Right lobe of liver (tissue), 6 donors: ENCODE measurements around the gene FAM168B. TPM values are rescaled to one million over a fixed set of nuclear protein-coding genes. Genes with fewer than 3 reads are reported as not detected.

Experiments
- ATAC-seq, 4 donors: fragments of 200-7000 bp; cut with Tn5 transposase; one replicate each; pipeline ENCODE4 v1.9.1; 2020; ENCODE audit warnings: mild to moderate bottlenecking in 4 of 4, moderate library complexity in 4 of 4
- DNase-seq, 3 donors: peaks; one replicate each; pipeline ENCODE4 v3.0.0-alpha.2; 2020
- H3K27ac ChIP-seq, 3 donors: fragments of 200-600 bp; one replicate each; pipeline ENCODE4 v1.8.0; 2022
- H3K27me3 ChIP-seq, 2 donors: fragments of 200-600 bp; one replicate each; pipeline ENCODE4 v1.8.0; 2022
- H3K36me3 ChIP-seq, 4 donors: fragments of 200-600 bp; sonication (generic) in 1 of 4; one replicate each; pipeline versions ENCODE4 v1.5.1 to v1.8.0; 2017 to 2022; ENCODE audit warnings: control low read depth in 1 of 4
- H3K4me1 ChIP-seq, 4 donors: fragments of 200-600 bp; sonication (generic) in 1 of 4; one replicate each; pipeline versions ENCODE4 v1.5.1 to v1.8.0; 2017 to 2022; ENCODE audit warnings: control low read depth in 1 of 4
- H3K4me3 ChIP-seq, 3 donors: fragments of 200-600 bp; one replicate each; pipeline ENCODE4 v1.8.0; 2022
- H3K9me3 ChIP-seq, 4 donors: fragments of 200-600 bp; sonication (generic) in 1 of 4; one replicate each; pipeline versions ENCODE4 v1.5.1 to v1.8.0; 2017 to 2022; ENCODE audit warnings: control low read depth in 1 of 4
- CTCF ChIP-seq, 4 donors: fragments of 200-600 bp in 3 of 4; fragments of 450-650 bp in 1 of 4; IDR thresholded peaks; one replicate each; pipeline versions ENCODE4 v1.5.1 to v1.8.0; 2016 to 2022; ENCODE audit warnings: antibody characterized with exemption in 4 of 4, mild to moderate bottlenecking in 2 of 4
- POLR2A ChIP-seq: fragments of 450-650 bp; IDR thresholded peaks from one replicate; pipeline ENCODE4 v1.6.1; 2017; ENCODE audit warnings: antibody characterized with exemption, mild to moderate bottlenecking
- WGBS: methylation state at CpG from one replicate; pipeline ENCODE4 v1.1.6; 2018; ENCODE audit warnings: low coverage, low lambda C conversion rate; ENCODE audit not compliant: insufficient coverage; ENCODE audit errors: missing lambda C conversion rate; 5-methylcytosine and 5-hydroxymethylcytosine counted together
- intact Hi-C, 2 donors: fragments of 100-400 bp; cut with DNase I; formaldehyde crosslinking; loops; one replicate each; pipeline versions ENCODE4 v1.11.2 to v1.14.1; 2022
- total RNA-seq, 6 experiments: library from RNA; depleted of rRNA in 2 of 6; stranded (reverse); fragments of >200 nt in 2 of 6; fragmentation: NEBNext Ultra II Directional in 3 of 6; extraction: Animal tissue kit (Norgen Biotek cat#: 25700) in 3 of 6; gene quantifications; one replicate each; pipeline versions ENCODE4 v1.1.0 to v1.2.4, GENCODE V29; 2016 to 2023
- donor health status: DM: no; HTN: yes; CAD: no.
- donor health status: DM: no; HTN: no; CAD: no.
- donor health status: DM: no; HTN: no; CAD: no.
- donor health status: DM: no; HTN: yes; CAD: no.
- donor health status: DM: no; HTN: yes; CAD: no.

The FAM168B gene
- total RNA-seq, 6 experiments from 2014 or later: 28.1 to 69.7 (median 33.9) TPM

- DNase-seq: no peak
Measured at GRCh38 chr2:131064589-131065512, 28.4 kb downstream of the FAM168B start.

GRCh38 chr2:131063501-131064283, 29.6 kb downstream of the FAM168B start:
- intact Hi-C loops: no loop called here
- Histone ChIP-seq H3K4me3 (no peak overlapping the region), H3K27me3 (no peaks in the 10 kb centered on the region), H3K27ac (no peak overlapping the region), H3K4me1 (peaks cover 0 to 16% (median 0%) of the 10 kb centered on the region in 4 donors), H3K9me3 (no peaks in the 10 kb centered on the region), H3K36me3 (peaks cover 0 to 15% (median 9%) of the 10 kb centered on the region in 4 donors)
- 69% methylated on average over 8 of the region's 11 CpGs for WGBS
- DNase-seq: no peak
- TF ChIP-seq POLR2A (no peak), CTCF (IDR thresholded peaks at IDR 0.05) (no peak)
- no peak for ATAC-seq

More at GRCh38 chr2:131064589-131065512, 28.4 kb downstream of the FAM168B start:
- no peaks in the 10 kb centered on the region for H3K27me3 ChIP-seq
- peaks cover 0 to 16% (median 0%) of the 10 kb centered on the region in 4 donors for H3K4me1 ChIP-seq
- peak in 3 of 4 donors; percentile 12 to 38 (median 15) for ATAC-seq
- H3K4me3 ChIP-seq: no peak overlapping the region
- H3K36me3 ChIP-seq: peaks cover 0 to 13% (median 9%) of the 10 kb centered on the region in 4 donors
- 72% methylated on average over 13 of the region's 14 CpGs for WGBS
- H3K27ac ChIP-seq: no peak overlapping the region
- no peaks in the 10 kb centered on the region for H3K9me3 ChIP-seq
- intact Hi-C loops: no loop called here
- no peak for TF ChIP-seq CTCF (IDR thresholded peaks at IDR 0.05)
- no peak for TF ChIP-seq POLR2A

- no peak for TF ChIP-seq CTCF (IDR thresholded peaks at IDR 0.05)
- TF ChIP-seq POLR2A: no peak
- no peak overlapping the region for H3K27ac ChIP-seq
- H3K4me3 ChIP-seq: no peak overlapping the region
- no peak for ATAC-seq
- H3K9me3 ChIP-seq: no peaks in the 10 kb centered on the region
- H3K27me3 ChIP-seq: no peaks in the 10 kb centered on the region
- DNase-seq: no peak
- H3K36me3 ChIP-seq: peaks cover 4 to 57% (median 24%) of the 10 kb centered on the region in 4 donors
- intact Hi-C loops: no loop called here
- peaks cover 0 to 4% (median 0%) of the 10 kb centered on the region in 4 donors for H3K4me1 ChIP-seq
- 95% methylated on average over 4 of the region's 4 CpGs for WGBS
Measured at GRCh38 chr2:131058920-131059319, 34.3 kb downstream of the FAM168B start.

GRCh38 chr2:131058214-131058843, 34.9 kb downstream of the FAM168B start:
- no peak for TF ChIP-seq POLR2A
- no peak for TF ChIP-seq CTCF (IDR thresholded peaks at IDR 0.05)
- H3K4me3 ChIP-seq: no peak overlapping the region
- peaks cover 4 to 60% (median 24%) of the 10 kb centered on the region in 4 donors for H3K36me3 ChIP-seq
- ATAC-seq (no peak), DNase-seq (no peak)
- no peaks in the 10 kb centered on the region for H3K27me3 ChIP-seq
- peaks cover 0 to 4% (median 0%) of the 10 kb centered on the region in 4 donors for H3K4me1 ChIP-seq
- intact Hi-C loops: no loop called here
- WGBS: 83% methylated on average over 5 of the region's 8 CpGs
- H3K9me3 ChIP-seq: no peaks in the 10 kb centered on the region
- H3K27ac ChIP-seq: no peak overlapping the region
